Upper lobe of left lung (tissue), 6 donors: Measurements from ENCODE around the gene CEP78. TPM values are rescaled to one million over a fixed set of nuclear protein-coding genes. Genes with fewer than 3 reads are reported as not detected.

Source experiments
- ATAC-seq, 2 donors: fragments of 200-7000 bp; cut with Tn5 transposase; one replicate each; pipeline ENCODE4 v1.9.1; 2022; ENCODE audit warnings: mild to moderate bottlenecking in 2 of 2, moderate library complexity in 2 of 2; ENCODE audit not compliant: low FRiP score in 2 of 2
- DNase-seq, 2 donors: peaks; one replicate each; pipeline ENCODE4 v3.0.0-alpha.2; 2019 to 2020
- H3K27ac ChIP-seq, 4 donors: fragments of 200-600 bp; sonication (generic); one replicate each; pipeline ENCODE4 v1.5.1; 2016 to 2019
- H3K27me3 ChIP-seq, 4 donors: fragments of 200-600 bp; sonication (generic); one replicate each; pipeline ENCODE4 v1.5.1; 2017 to 2019
- H3K36me3 ChIP-seq, 4 donors: fragments of 200-600 bp; sonication (generic); one replicate each; pipeline ENCODE4 v1.5.1; 2016 to 2019
- H3K4me1 ChIP-seq, 4 donors: fragments of 200-600 bp; sonication (generic); one replicate each; pipeline ENCODE4 v1.5.1; 2018 to 2019
- H3K4me3 ChIP-seq, 4 donors: fragments of 200-600 bp; sonication (generic); one replicate each; pipeline ENCODE4 v1.5.1; 2017 to 2019; ENCODE audit warnings: mild to moderate bottlenecking in 2 of 4, moderate library complexity in 1 of 4
- H3K9me3 ChIP-seq, 4 donors: fragments of 200-600 bp; sonication (generic); one replicate each; pipeline ENCODE4 v1.5.1; 2018 to 2019
- CTCF ChIP-seq, 6 experiments: fragments of 450-650 bp in 4 of 6; fragments of 200-600 bp in 2 of 6; sonication (generic) in 2 of 6; IDR thresholded peaks; one replicate each; pipeline ENCODE4 v1.5.1; 2016 to 2019; ENCODE audit warnings: antibody characterized with exemption in 6 of 6
- EP300 ChIP-seq, 4 donors: sonication (generic); formaldehyde crosslinking; IDR thresholded peaks; one replicate each; pipeline ENCODE4 v1.5.1; 2017; ENCODE audit warnings: antibody characterized with exemption in 4 of 4, control low read depth in 2 of 4
- POLR2A ChIP-seq, 4 donors: fragments of 450-650 bp; IDR thresholded peaks; one replicate each; pipeline ENCODE4 v1.5.1; 2016 to 2017; ENCODE audit warnings: antibody characterized with exemption in 4 of 4, mild to moderate bottlenecking in 2 of 4
- POLR2AphosphoS5 ChIP-seq, 2 donors: sonication (generic); formaldehyde crosslinking; IDR thresholded peaks; one replicate each; pipeline ENCODE4 v1.5.1; 2017; ENCODE audit warnings: antibody characterized with exemption in 2 of 2
- WGBS, 2 donors: methylation state at CpG; one replicate each; pipeline ENCODE4 v1.1.5; 2017 to 2018; 5-methylcytosine and 5-hydroxymethylcytosine counted together
- total RNA-seq, 6 donors: library from RNA; depleted of rRNA in 4 of 6; stranded (reverse); fragments of >200 nt in 4 of 6; gene quantifications; one replicate each; pipeline versions ENCODE4 v1.1.0 to v1.2.1, GENCODE V29; 2016 to 2021
- donor health status: DM: no; HTN: no; CAD: no; lungs with moderate emphysema.
- donor health status: DM: no; HTN: yes; CAD: no; lungs with severe emphysema.

Gene CEP78
- total RNA-seq, 6 donors from 2014 or later = 7.3 to 26.4 (median 11.9) TPM

GRCh38 chr9:78234810-78235209 is 1.1 kb upstream of the CEP78 start:
- Histone ChIP-seq H3K36me3 (no peaks in the 10 kb centered on the region), H3K9me3 (no peaks in the 10 kb centered on the region), H3K4me3 (peak overlapping the region in 3 of 4 donors; percentile 78 to 96 (median 88)), H3K27me3 (no peaks in the 10 kb centered on the region), H3K27ac (no peak overlapping the region), H3K4me1 (peaks cover 4 to 24% (median 10%) of the 10 kb centered on the region in 4 donors)
- ATAC-seq (no peak), DNase-seq (no peak)
- WGBS, 2 donors = 57% methylated on average over 7 of the region's 7 CpGs
- TF ChIP-seq POLR2A (IDR thresholded peaks at IDR 0.05) (no peak), CTCF (IDR thresholded peaks at IDR 0.05) (no peak), POLR2AphosphoS5 (IDR thresholded peaks at IDR 0.05) (no peak), EP300 (IDR thresholded peaks at IDR 0.05) (no peak)

- Histone ChIP-seq H3K27me3 (no peaks in the 10 kb centered on the region), H3K4me3 (peak overlapping the region; percentile 71 to 96 (median 83)), H3K36me3 (no peaks in the 10 kb centered on the region), H3K27ac (peak overlapping the region; percentile 75 to 89 (median 83)), H3K9me3 (no peaks in the 10 kb centered on the region), H3K4me1 (peaks cover 4 to 24% (median 10%) of the 10 kb centered on the region in 4 donors)
- DNase-seq (no peak), ATAC-seq (peak in 1 of 2 donors; percentile 22)
- WGBS, 2 donors = 3 to 4% methylated on average over 17 of the region's 17 CpGs
- TF ChIP-seq EP300 (IDR thresholded peaks at IDR 0.05) = no peak
- TF ChIP-seq POLR2A (IDR thresholded peaks at IDR 0.05) = no peak
- no peak for TF ChIP-seq POLR2AphosphoS5 (IDR thresholded peaks at IDR 0.05)
- no peak for TF ChIP-seq CTCF (IDR thresholded peaks at IDR 0.05)
These were observed 566 bp upstream of the CEP78 start for GRCh38 chr9:78235256-78235761.

GRCh38 chr9:78236551-78236910 is 656 bp downstream of the CEP78 start:
- TF ChIP-seq POLR2AphosphoS5 (IDR thresholded peaks at IDR 0.05) = no peak
- ATAC-seq (peak in 1 of 2 donors; percentile 1), DNase-seq (no peak)
- peak overlapping the region; percentile 75 to 89 (median 83) for H3K27ac ChIP-seq
- WGBS, 2 donors = 17 to 24% methylated on average over 5 to 12 of the region's 12 CpGs
- no peaks in the 10 kb centered on the region for H3K36me3 ChIP-seq
- no peaks in the 10 kb centered on the region for H3K9me3 ChIP-seq
- H3K4me1 ChIP-seq = peaks cover 4 to 24% (median 10%) of the 10 kb centered on the region in 4 donors
- peak overlapping the region; percentile 71 to 96 (median 83) for H3K4me3 ChIP-seq
- no peaks in the 10 kb centered on the region for H3K27me3 ChIP-seq

GRCh38 chr9:78238046-78239038 is 2.5 kb downstream of the CEP78 start:
- peaks cover 4 to 24% (median 10%) of the 10 kb centered on the region in 4 donors for H3K4me1 ChIP-seq
- TF ChIP-seq POLR2A (IDR thresholded peaks at IDR 0.05) (no peak), POLR2AphosphoS5 (IDR thresholded peaks at IDR 0.05) (no peak), EP300 (IDR thresholded peaks at IDR 0.05) (no peak), CTCF (IDR thresholded peaks at IDR 0.05) (no peak)
- no peaks in the 10 kb centered on the region for H3K27me3 ChIP-seq
- H3K27ac ChIP-seq = no peak overlapping the region
- ATAC-seq = no peak
- no peaks in the 10 kb centered on the region for H3K9me3 ChIP-seq
- WGBS, 2 donors = 76 to 79% methylated on average over 13 of the region's 13 CpGs
- peaks cover 0 to 4% (median 0%) of the 10 kb centered on the region in 4 donors for H3K36me3 ChIP-seq
- DNase-seq = no peak
- H3K4me3 ChIP-seq = no peak overlapping the region

- no peaks in the 10 kb centered on the region for H3K9me3 ChIP-seq
- no peaks in the 10 kb centered on the region for H3K27me3 ChIP-seq
- ATAC-seq = no peak
- H3K4me1 ChIP-seq = peaks cover 4 to 24% (median 10%) of the 10 kb centered on the region in 4 donors
- H3K27ac ChIP-seq = no peak overlapping the region
- H3K36me3 ChIP-seq = peaks cover 0 to 8% (median 0%) of the 10 kb centered on the region in 4 donors
- H3K4me3 ChIP-seq = no peak overlapping the region
- 68 to 80% methylated on average over 5 of the region's 5 CpGs for WGBS, 2 donors
- DNase-seq = peak in 1 of 2 donors; percentile 28
- TF ChIP-seq POLR2AphosphoS5 (IDR thresholded peaks at IDR 0.05) (no peak), CTCF (IDR thresholded peaks at IDR 0.05) (peak in 2 of 6 experiments; percentile 31 to 36), POLR2A (IDR thresholded peaks at IDR 0.05) (no peak), EP300 (IDR thresholded peaks at IDR 0.05) (no peak)
These were observed 3.6 kb downstream of the CEP78 start for GRCh38 chr9:78239506-78239905.
